Gastrocnemius medialis (tissue), 4 donors: ENCODE results near the gene CTNNBIP1.

Source experiments
- POLR2A ChIP-seq, 2 donors: fragments of 450-650 bp; IDR thresholded peaks; one replicate each; pipeline ENCODE4 v1.6.1; 2017; ENCODE audit warnings: antibody characterized with exemption in 2 of 2, mild to moderate bottlenecking in 2 of 2, moderate library complexity in 2 of 2
- TF ChIP-seq, protein P1 (sequence below), 5 experiments: fragments of 450-650 bp in 3 of 5; fragments of 200-600 bp in 2 of 5; sonication (generic) in 2 of 5; IDR thresholded peaks in 4 of 5; conservative IDR thresholded peaks in 1 of 5; 1 replicate in 4 of 5; 2 replicates in 1 of 5; pipeline ENCODE4 v1.5.1; 2016 to 2019; ENCODE audit warnings: antibody characterized with exemption in 5 of 5, mild to moderate bottlenecking in 3 of 5, moderate library complexity in 3 of 5

DNA sequence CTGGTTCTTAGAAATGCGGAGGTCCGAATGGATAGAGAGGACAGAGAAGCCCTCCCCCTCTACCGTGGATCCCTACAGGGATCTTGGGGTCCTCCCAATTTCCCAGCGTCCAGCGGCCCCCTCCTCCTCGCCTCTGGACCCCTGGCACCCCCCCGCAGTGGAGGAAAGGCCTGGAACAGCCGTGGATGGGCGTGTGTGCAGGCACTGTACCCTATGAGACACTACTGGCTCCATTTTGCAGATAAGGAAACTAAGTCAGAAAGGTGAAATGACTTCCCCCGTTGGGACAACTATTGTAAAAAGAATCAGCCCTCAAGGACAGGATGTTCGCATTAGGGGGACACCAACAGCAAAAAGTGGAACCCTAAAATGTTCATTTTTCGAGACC, 85.4 kb downstream of the CTNNBIP1 start:
- TF ChIP-seq, protein P1, sequence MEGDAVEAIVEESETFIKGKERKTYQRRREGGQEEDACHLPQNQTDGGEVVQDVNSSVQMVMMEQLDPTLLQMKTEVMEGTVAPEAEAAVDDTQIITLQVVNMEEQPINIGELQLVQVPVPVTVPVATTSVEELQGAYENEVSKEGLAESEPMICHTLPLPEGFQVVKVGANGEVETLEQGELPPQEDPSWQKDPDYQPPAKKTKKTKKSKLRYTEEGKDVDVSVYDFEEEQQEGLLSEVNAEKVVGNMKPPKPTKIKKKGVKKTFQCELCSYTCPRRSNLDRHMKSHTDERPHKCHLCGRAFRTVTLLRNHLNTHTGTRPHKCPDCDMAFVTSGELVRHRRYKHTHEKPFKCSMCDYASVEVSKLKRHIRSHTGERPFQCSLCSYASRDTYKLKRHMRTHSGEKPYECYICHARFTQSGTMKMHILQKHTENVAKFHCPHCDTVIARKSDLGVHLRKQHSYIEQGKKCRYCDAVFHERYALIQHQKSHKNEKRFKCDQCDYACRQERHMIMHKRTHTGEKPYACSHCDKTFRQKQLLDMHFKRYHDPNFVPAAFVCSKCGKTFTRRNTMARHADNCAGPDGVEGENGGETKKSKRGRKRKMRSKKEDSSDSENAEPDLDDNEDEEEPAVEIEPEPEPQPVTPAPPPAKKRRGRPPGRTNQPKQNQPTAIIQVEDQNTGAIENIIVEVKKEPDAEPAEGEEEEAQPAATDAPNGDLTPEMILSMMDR (IDR thresholded peaks at IDR 0.05 in 4 of 5, conservative IDR thresholded peaks at IDR 0.05 in 1 of 5): no peak
- TF ChIP-seq POLR2A (IDR thresholded peaks at IDR 0.05): no peak
